HL-60 (cell line): ENCODE measurements around the gene SULT1B1.

Experiments
- GABPA ChIP-seq: IDR thresholded peaks from 2 replicates; pipeline ENCODE4 v1.6.1; 2012; ENCODE audit warnings: low read depth
- POLR2AphosphoS5 ChIP-seq: IDR thresholded peaks from 2 replicates; pipeline ENCODE4 v1.6.1; 2012; ENCODE audit warnings: low read depth
- SPI1 ChIP-seq: IDR thresholded peaks from 2 replicates; pipeline ENCODE4 v1.6.1; 2012; ENCODE audit warnings: low read depth, mild to moderate bottlenecking, borderline replicate concordance
- TF ChIP-seq, protein P1 (sequence below): IDR thresholded peaks from one replicate; pipeline ENCODE4 v1.5.1; 2011; ENCODE audit warnings: low read length, control low read depth, inconsistent platforms; ENCODE audit not compliant: insufficient read depth
- TF ChIP-seq, protein P2 (sequence below): IDR thresholded peaks from 2 replicates; pipeline ENCODE4 v1.6.1; 2012; ENCODE audit warnings: low read depth; ENCODE audit not compliant: insufficient replicate concordance

DNA sequence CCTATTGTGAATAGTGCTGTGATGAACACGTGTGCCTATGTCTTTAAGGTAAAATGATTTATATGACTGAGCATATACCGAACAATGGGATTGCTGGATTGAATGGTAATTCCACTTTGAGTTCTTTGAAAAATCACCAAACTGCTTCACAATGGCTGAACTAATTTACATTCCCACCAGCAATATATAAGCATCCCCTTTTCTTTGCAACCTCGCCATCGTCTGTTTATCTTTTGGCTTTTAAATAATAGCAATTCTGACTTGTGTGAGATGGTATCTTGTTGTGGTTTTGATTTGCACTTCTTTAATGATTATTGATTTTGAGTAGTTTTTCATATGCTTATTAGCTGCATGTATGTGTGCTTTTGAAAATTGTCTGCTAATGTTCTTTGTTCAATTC, 75.6 kb downstream of the SULT1B1 start:
- TF ChIP-seq, protein P1, sequence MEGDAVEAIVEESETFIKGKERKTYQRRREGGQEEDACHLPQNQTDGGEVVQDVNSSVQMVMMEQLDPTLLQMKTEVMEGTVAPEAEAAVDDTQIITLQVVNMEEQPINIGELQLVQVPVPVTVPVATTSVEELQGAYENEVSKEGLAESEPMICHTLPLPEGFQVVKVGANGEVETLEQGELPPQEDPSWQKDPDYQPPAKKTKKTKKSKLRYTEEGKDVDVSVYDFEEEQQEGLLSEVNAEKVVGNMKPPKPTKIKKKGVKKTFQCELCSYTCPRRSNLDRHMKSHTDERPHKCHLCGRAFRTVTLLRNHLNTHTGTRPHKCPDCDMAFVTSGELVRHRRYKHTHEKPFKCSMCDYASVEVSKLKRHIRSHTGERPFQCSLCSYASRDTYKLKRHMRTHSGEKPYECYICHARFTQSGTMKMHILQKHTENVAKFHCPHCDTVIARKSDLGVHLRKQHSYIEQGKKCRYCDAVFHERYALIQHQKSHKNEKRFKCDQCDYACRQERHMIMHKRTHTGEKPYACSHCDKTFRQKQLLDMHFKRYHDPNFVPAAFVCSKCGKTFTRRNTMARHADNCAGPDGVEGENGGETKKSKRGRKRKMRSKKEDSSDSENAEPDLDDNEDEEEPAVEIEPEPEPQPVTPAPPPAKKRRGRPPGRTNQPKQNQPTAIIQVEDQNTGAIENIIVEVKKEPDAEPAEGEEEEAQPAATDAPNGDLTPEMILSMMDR, result no peak
- TF ChIP-seq, protein P2, sequence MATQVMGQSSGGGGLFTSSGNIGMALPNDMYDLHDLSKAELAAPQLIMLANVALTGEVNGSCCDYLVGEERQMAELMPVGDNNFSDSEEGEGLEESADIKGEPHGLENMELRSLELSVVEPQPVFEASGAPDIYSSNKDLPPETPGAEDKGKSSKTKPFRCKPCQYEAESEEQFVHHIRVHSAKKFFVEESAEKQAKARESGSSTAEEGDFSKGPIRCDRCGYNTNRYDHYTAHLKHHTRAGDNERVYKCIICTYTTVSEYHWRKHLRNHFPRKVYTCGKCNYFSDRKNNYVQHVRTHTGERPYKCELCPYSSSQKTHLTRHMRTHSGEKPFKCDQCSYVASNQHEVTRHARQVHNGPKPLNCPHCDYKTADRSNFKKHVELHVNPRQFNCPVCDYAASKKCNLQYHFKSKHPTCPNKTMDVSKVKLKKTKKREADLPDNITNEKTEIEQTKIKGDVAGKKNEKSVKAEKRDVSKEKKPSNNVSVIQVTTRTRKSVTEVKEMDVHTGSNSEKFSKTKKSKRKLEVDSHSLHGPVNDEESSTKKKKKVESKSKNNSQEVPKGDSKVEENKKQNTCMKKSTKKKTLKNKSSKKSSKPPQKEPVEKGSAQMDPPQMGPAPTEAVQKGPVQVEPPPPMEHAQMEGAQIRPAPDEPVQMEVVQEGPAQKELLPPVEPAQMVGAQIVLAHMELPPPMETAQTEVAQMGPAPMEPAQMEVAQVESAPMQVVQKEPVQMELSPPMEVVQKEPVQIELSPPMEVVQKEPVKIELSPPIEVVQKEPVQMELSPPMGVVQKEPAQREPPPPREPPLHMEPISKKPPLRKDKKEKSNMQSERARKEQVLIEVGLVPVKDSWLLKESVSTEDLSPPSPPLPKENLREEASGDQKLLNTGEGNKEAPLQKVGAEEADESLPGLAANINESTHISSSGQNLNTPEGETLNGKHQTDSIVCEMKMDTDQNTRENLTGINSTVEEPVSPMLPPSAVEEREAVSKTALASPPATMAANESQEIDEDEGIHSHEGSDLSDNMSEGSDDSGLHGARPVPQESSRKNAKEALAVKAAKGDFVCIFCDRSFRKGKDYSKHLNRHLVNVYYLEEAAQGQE, result no peak
- TF ChIP-seq POLR2AphosphoS5, result no peak
- no peak for TF ChIP-seq SPI1
- TF ChIP-seq GABPA, result no peak
